HTR-8/SVneo (cell line): ENCODE data around the gene PITRM1.
"Not testable (repeated sequence)": the region's sequence is repeated elsewhere in the genome, so short reads cannot be mapped to it uniquely, and the experiment has no call there.

ENCODE experiments used
- DNase-seq: peaks from one replicate; pipeline ENCODE4 v3.0.0; 2011; ENCODE audit warnings: low spot score, mixed read lengths; ENCODE audit not compliant: insufficient read length
- FAIRE-seq: peaks from 2 replicates; lab custom pipeline; 2011; peaks lifted over from hg19 to GRCh38; lab: Jason Lieb, UNC

Gene PITRM1

DNA sequence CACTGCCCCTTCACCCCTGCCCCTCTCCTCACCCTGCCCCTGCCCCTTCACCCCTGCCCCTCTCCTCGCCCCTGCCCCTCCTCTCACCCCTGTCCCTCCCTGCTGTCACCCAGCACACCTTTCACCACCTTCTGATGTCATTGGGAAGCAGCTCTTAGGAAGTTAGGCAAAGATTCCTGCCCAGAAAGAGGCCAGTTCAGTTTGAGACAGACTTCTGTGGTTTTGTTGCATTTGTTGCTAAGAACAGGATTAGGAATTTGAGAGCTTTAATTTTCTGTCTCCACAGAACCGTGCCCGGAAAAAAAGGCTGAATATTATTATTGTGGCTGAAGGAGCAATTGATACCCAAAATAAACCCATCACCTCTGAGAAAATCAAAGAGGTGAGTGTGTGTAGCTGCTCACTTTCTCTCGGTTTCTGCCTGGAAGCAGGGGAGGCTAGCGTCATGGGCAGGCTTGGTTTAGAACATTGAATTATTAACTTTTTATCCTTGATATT lies 65.6 kb downstream of the PITRM1 start:
- DNase-seq (no peak), FAIRE-seq (no peak)

DNA sequence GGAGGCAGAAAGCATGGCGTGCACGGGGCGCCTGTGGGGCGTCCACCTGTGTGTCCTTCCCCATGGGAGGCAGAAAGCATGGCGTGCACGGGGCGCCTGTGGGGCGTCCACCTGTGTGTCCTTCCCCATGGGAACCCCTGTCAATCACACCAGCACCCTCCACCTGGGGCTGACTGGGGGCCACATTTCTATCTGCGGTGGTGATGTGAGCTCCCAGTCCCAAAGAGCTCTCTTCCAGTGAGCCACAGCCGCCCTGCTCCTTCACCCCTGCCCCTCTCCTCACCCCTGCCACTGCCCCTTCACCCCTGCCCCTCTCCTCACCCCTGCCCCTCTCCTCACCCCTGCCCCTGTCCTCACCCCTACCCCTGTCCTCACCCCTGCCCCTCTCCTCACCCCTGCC lies 66.3 kb downstream of the PITRM1 start:
- FAIRE-seq, DNase-seq: not testable (repeated sequence)

DNA sequence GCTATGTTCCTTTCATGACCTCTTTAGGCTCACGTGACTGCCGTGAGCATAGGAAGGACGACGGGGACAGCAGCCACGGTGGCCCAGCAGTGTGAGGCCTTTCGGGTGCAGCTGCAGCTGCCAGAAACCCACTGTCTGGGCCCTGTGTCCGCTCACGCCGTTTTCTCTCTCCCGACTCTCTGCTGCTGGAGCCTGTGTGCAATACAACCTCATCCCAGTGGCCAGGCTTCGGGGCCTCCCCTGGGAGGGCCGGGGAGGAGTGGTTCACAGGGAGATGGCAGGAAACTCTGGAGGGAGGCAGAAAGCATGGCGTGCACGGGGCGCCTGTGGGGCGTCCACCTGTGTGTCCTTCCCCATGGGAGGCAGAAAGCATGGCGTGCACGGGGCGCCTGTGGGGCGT lies 66.7 kb downstream of the PITRM1 start:
- no peak for FAIRE-seq
- DNase-seq: no peak

DNA sequence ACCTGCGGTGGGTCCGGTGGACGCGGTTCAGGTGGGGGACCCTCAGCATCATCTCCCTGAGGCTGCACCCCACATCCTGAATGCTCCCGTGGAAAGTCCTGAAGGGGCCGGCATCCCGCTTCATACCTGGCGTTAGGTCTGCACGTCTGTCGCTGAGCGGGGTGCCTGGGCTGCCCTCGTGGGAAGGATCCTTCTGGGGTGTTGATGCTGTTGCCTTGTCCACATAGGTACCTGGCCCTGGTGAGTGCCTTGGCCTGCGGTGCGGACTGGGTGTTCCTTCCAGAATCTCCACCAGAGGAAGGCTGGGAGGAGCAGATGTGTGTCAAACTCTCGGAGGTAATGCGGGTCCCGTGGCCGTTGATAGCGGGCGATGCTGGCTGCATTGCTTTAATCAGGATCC lies 67.4 kb downstream of the PITRM1 start:
- DNase-seq (no peak), FAIRE-seq (no peak)

DNA sequence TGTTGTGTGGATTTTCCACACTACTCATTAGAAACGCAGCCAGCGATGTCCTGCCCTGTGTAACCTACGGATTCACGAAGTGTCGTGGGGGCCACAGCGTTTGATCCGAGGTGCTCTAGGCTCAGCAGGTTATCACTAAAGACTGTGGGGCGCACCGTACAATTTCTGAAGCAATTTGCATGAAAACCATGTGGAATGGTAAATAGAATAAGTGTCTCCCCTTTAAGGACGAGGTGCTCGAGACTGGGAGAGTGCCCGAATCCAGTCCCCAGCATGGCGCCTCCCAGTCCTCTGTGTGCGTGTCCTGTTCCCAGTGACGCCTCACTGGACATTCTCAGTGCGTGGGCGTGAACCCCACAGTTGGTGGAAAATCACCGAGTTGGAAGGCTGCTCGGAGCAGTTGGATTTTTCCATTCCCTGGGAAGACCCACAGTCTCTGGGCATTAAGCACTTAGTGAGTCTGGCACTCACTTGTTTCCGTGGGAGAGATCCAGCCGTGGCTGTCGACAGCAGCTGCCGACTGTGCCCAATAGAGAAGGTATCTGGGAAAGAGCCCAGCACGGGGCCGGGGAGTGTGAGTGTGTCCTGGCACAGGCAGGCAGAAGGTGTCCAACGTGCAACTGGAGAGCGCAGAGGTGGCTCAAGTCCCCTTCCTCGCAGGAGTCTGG lies 68.2 kb downstream of the PITRM1 start:
- DNase-seq (no peak), FAIRE-seq (no peak)

DNA sequence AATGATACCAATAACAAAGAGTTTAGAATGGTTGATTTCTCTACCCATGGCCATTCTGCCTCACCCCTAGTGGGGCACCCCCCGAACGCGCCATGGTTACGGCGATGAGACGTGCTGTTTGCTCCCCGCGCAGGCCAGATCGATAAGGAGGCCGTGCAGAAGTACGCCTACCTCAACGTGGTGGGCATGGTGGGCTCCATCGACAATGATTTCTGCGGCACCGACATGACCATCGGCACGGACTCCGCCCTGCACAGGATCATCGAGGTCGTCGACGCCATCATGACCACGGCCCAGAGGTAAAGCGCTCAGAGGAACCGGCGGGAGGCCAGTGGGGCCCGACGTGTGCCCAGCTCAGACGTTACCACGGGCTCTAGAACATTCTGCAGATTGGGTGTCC lies 68.9 kb downstream of the PITRM1 start:
- DNase-seq: no peak
- FAIRE-seq: no peak

DNA sequence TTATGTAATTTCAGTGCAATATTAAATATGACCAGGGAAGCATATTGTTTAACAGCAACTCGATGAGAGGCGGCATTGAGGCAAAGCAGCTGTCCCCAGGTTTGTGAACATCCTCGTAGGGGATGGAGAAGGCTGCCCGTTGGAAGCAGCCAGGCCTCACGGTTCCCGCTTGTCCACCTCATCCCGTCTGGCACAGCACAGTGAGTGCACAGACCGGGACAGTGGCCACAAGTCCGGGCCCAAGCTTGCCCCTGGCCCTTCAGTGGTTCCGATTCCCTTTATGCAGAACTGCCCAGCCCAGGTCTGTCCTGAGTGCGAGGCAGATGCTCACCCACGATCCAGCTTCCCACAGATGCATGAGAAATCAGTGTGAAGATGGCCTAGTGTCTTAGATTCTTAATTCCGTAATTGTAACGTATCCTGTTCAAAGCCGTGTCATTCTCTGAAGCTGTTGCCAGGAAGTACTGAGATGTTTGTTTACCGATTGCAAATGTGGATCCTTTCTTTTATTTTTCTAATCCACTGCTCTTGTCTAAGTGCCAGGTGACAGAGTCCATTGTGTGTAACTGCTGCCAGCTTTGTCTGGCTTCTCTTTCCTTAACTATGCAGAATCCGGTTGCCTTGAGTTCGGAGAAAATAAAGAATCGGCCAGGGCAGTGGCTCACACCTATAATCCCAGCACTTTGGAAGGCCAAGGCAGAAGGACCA lies 69.7 kb downstream of the PITRM1 start:
- no peak for FAIRE-seq
- no peak for DNase-seq

DNA sequence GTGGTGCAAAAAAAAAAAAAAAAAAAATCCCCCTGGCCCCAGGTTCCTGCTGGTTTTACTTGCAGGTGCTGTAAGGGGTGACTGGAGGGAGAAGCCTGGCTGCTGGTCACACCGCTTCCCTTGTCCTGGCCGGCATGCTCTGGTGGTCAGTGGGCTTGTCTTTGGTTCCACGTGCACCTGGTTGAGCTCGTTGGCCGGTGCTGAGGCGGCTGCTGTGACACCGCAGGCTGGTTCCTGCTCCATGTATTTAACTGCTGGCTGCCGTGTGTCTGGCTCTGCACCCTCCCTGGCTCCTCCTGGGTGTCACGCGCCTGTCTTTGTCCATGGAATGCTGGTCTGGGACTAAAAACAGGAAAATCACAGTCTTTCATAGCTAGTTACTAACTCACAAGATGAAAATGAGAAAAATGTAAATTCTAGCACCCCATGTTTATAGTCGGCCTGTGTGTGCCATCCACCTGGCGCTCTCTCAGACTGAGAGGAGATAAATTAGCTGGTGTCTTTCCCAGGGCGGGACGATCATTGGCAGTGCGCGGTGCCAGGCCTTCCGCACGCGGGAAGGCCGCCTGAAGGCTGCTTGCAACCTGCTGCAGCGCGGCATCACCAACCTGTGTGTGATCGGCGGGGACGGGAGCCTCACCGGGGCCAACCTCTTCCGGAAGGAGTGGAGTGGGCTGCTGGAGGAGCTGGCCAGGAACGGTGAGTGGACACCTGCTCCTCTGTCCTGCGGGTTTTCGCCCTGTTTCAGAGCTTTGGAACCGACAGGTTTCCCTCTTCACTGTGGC lies 71.5 kb downstream of the PITRM1 start:
- FAIRE-seq (no peak), DNase-seq (no peak)

DNA sequence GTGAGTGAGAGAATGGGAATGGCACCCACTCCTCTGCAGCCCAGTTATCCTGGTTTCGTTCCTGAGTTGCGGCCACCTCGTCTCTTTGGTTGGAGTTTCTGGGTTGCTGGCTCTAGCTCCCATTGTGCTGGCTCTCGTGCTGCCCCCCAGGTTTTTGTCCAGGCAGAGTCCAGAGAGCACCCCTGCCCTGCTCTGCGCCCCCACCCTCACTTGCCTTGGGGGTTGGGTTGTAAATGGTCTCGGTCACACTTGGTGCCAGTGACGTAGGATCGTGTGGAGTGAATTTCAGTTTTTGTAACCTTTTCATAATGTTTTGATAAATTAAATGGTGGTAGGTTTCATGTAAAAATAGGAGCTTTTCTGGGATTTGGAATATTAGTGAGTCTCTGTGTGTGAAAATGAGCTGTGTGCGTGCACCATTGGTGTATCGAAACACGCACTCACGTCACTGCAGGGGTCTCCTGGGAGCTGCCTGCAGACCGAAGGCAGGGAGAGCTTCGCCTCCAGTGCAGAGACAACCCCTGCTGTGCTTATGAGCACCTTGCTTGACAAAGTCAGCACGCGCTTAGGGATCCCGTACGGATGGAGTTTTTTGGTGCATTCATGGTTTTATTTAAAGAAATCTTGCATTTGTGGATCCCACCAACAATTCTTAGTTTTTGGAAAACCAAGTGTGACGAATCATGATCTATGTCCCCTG lies 72.3 kb downstream of the PITRM1 start:
- FAIRE-seq (no peak), DNase-seq (no peak)

DNA sequence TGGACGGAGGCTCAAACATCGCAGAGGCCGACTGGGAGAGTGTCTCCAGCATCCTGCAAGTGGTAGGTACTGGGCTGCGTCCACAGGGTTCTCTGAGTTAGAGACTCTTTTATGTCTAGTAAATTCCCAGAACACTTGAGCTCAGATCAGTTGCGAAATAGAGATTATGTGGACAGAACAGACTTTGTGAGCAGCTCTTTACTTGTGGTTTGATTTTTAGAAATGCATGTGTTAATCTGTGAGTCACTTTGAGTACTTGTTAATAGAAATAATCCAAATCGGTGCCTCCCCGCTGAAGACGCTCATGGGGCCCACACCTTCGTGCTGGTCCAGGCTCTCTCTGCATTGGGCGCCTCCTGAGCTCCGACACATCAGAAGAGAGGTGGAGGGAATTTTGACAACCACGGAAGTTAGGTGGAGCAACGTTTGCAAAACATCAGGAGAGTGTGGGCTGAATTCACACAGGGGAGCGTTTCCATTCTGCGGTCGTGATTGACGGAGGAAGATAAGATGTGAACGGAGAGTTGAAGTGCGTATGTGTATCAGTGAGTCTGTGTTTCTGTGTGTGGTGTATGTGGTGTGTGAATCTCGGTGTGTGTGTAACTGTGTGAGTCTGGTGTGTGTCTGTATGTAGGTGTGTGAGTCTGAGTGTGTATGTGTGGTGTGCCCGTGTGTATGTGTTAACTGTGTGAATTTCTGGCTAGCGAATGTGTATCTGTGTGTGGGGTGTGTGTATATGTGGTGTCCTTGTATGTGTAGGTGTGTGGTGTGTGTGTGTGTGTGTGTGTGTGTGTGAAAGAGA lies 73.1 kb downstream of the PITRM1 start:
- no peak for DNase-seq
- no peak for FAIRE-seq

DNA sequence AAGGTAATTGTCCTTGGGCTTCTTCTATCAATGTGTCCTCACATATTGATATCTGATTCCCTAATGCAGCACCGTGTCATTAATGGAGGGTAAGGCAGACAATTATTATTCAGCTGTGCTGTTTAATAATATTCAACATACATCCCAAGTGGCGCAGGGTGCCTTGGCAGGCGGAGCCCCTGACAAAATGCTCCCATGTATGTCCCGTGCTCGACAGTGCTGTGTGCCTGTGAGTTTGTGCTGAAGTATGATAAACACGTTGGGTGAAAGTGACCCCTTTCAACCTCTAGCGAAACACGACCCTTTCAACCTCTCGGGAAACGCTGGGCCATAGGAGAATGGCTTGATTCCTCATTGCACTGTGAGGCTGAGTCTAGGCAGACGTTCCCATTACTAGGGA lies 73.9 kb downstream of the PITRM1 start:
- no peak for DNase-seq
- no peak for FAIRE-seq

DNA sequence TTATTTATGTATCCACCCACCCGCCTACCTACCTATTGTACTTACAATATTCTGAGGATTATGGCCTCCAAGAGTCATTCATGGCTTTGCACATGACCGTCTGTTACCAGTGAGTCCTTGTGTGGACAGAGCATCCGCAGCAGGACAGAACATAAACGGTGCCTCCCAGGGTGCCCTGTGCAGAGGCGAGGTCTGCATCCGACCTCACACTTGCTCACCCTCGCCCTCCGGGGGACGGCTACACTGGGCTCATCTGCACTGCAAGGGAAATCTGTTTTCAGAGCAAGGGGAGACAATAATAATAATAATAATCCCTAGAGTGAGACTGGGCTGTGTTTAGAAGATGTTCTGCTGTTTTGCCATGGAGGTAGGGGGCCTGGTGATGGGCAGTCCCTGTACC lies 75.4 kb downstream of the PITRM1 start:
- FAIRE-seq: no peak
- DNase-seq: no peak

DNA sequence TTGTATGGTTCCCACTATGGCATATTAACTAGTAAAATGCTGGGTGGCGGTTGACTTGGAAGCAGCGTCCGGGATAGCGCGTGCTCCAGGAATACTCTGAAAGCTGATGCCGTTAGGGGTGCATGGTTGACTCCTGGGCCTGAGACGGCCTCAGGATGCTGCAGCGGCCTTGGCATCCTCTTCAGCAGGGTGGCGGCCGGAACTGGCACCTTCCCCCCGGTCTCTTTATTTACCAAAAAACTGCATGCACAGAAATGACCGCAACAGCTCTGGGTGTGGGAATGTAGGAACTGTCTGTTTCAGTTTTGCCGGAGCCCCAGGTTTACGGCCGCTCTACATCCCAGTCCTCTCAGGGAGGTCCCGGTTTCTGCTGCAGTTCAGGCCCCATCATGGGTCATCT lies 76.4 kb downstream of the PITRM1 start:
- DNase-seq: no peak
- FAIRE-seq: no peak

DNA sequence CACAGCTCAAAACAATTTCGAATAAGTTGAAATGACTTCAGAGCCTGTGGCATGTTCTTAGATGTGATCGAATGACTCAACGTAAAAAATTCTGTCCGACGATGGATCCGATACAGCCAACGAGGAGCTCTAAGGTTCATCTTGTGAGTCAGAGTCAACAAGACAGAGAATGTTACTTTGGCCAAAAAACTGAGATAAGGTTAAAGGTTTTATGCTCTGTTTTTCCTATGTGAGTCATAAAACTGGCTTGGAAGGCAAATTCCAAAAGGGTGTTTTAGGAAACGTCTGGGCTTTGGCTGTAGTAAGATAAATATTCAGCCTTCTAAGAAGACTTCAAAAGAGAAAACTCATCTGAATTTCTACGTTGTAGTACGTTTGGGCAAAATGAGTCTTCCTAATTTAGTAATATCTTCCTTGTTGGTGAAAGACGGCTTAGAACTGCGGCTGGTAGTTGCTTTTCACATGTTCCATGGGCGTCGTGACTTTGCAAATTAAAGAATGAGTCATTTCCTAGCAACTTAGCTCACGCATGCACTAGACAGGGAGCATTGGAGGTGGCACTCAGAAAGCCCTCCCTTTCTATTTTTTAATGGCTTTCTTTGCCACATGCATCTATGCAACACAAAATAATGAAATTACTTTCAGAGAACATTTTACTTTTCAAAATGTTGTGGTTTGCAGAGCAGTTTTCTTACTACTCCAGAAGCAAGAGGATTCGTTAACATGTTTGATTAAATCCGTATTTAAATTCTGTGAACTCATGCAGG lies 77.0 kb downstream of the PITRM1 start:
- FAIRE-seq (no peak), DNase-seq (peak; percentile 77)

DNA sequence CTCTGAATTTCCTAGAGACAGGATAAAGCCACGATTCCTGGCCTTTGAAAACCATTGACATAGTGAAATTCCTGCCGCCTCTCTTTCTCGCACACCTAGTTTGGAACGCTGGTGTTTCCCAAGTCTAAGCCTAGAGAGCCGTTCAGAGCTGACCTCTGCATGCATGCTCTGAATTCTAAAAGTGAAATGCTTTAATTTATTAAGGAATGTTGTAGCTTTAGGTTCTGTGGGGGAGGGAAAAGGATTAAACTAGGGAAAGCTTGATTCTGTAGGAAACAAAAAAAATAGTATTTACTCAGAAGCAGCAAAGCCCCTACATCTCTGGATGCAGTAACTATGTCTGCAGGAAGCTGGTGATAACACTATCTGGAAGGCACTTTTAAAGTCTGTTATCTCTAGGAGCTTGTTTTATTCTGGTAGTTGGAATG lies 78.0 kb downstream of the PITRM1 start:
- no peak for DNase-seq
- FAIRE-seq: no peak

DNA sequence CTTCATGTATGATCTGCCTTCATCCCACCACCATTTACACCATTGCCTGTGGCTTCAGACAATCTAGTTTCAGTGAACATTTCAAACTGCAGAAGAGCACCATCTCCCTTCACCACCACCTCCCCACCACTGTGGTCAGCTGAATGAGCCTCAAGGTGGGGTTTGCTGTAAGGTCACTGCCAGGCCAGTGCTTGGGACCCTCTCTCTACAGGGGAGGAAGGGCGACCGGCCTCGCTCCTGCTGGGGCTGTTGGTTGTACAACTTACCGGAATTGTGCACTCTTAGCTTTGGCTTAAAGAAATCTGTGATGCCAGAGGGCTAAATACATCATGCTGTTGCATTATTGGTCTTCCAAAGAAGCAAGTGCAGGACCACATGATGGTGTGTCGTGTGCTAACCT lies 78.6 kb downstream of the PITRM1 start:
- FAIRE-seq: no peak
- DNase-seq: no peak

DNA sequence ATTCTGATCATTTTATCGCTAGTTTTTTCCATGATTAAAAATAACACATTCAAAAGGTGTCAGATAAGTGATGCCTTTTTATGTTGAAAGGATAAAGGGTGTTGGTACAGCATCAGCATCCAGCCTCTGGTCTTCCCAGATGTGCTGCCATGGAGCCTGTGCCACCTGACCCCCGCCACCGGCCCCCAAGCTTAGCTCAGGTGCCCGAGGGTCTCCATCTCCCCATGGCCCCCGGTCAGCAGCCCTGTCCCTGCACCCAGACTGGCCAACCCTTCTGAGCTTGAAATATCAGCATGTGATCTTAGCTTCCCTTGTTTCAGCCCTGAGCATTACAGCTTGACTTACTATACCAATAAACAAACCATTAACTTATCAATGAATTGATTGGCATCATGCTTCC lies 80.7 kb downstream of the PITRM1 start:
- DNase-seq (no peak), FAIRE-seq (no peak)

DNA sequence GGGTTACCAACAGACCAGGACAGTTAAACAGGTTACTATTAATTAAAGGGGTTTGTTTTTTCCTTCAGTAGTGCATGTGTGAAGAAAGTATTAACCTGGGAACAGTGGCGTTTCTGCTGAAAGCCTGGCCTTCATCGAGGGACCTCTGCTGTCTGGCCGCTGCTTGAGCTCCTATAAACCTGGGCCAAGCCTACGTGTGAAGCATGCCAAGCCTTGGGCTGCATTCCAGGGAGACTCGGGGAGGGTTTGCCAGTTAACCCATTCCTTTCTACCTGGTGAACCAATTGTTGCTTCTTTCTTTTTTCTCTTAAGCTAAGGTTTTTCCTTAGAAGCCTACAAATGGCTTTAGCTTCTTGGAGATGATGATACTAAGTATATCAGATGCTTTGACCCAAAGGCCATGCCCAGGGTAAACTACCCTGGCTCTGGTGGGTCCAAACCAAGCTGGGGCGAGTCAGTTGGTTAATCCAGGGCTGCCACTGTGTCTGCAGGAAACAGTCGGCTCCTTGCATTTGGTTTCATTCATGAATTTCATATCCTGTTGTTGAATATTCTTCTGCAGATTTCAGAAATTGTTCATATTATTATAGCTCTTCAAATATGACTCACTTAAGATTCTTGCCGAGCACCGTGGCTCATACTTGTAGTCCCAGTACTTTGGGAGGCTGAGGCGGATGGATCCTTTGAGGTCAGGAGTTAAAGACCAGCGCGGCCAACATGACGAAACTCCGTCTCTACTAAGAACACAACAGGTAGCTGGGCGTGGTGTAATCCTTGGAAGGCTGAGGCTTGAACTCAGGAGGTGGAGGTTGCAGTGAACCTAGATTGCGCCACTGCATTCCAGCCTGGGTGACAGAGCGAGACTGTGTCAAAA lies 81.4 kb downstream of the PITRM1 start:
- no peak for FAIRE-seq
- DNase-seq: peak; percentile 57
